8988T (cell line): ENCODE data around the gene GDF10.
A peak's percentile ranks its signal among the peaks of the same experiment; 100 is the strongest.

Experiments used
- DNase-seq: peaks from one replicate; pipeline ENCODE4 v3.0.0; 2011

Gene GDF10

DNA sequence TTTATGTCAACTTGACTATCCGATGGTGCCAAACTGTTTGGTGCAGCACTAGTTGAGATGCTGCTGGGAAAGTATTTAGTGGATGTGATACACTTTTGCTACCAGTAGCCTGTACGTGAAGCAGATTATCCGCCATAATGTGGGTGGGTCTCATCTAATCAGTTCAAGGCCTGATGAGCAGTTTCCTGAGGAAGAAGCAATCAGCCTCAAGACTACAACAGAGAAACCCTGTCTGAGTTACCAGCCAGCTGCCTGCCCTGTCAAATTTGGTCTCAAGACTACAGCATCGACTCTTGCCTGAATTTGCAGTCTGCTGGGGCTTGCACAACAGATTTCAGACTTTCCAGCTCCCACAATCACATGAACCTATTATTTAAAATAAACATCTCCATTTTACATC lies 37.3 kb downstream of the GDF10 start:
- DNase-seq: no peak

DNA sequence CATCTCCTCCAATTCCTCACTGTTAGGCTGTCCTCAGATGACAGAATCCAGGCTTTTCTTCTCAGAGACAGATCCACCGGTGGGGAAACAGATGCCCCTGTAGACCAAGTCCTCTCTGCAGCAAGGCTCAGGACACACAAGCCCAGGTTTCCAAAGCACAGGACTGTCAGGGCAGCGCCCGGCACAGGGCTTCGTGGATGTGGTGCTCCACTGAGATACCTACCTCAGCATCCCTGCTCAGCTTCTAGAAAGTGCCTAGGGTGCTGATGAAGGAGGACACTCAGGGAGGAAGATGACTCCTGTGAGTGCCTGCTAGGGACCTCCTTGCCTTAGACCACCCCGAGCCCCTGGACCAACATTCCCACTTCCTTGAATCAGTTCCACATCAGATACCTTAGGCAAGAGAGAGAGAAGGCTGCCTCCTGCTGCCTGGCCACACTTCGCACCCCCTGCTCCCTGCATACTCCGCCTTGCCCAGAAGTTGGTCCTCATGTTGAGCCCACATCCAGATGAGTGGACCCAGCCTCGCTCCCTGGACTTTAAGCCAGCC lies 39.3 kb downstream of the GDF10 start:
- no peak for DNase-seq

DNA sequence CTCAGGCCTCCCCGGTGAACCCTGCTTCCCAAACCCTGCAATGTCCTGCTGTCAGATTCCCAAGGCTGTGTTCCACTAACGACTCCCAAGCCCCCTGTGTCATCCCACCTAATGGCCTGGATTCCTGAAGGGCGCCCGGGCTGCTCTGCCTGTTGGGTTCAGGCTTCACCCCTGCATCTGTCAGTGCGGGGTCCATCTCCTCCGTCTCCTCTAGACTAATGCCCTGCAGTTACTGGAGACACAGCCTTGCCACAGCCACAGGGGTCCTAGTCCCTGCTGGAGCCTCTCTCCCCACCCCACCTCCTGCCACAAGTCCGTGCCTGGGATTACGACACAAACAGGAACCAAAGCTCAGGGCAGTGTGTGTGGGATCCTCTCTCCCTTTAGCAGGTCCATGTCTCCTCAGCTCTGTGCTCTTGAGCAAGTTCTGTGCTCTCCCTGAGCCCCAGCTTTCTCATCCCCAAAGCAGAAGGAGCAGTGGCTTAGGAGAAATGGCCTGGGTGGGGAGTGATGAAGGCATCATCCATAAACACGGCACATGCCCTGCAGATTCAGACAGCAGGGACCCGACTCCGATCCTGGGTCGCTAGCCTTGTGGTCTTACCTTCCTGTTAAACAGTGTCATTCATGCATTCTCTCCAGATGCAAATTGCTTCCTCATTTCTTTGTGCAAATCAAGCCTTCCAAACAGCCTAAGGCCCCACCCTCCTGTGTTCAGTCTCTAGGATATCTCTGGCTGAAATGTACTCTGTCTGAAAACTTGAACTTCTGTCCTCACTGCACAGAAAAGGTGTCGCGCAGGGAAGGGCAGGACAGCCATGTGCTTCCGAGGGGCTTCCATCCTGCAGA lies 40.0 kb downstream of the GDF10 start:
- no peak for DNase-seq

DNA sequence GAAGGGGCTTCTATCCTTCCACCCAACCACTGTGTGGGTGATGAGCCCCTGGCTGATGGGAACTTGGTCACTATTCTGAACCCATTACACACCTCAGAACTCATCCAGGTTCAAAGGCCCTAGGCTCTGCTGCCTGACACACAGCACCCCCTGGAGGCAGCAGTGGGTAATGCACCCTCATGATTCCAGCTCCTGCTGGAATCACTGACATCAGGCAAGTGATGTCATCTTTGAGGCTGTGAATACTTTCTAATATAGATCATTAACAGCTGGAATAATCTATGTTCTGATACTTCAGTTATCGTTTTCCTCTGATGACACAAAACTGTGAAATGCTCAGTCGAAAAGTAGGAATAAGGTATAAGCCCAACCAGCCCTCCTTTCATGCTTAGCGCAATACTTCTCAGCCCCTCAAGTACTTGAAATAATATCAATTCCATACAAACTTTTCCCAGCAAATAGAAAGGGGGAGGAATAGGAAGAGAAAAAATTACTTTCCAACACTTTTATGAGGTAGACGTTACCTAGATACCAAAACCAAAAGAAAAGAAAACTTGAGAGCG lies 40.7 kb downstream of the GDF10 start:
- peak; percentile 73 for DNase-seq

DNA sequence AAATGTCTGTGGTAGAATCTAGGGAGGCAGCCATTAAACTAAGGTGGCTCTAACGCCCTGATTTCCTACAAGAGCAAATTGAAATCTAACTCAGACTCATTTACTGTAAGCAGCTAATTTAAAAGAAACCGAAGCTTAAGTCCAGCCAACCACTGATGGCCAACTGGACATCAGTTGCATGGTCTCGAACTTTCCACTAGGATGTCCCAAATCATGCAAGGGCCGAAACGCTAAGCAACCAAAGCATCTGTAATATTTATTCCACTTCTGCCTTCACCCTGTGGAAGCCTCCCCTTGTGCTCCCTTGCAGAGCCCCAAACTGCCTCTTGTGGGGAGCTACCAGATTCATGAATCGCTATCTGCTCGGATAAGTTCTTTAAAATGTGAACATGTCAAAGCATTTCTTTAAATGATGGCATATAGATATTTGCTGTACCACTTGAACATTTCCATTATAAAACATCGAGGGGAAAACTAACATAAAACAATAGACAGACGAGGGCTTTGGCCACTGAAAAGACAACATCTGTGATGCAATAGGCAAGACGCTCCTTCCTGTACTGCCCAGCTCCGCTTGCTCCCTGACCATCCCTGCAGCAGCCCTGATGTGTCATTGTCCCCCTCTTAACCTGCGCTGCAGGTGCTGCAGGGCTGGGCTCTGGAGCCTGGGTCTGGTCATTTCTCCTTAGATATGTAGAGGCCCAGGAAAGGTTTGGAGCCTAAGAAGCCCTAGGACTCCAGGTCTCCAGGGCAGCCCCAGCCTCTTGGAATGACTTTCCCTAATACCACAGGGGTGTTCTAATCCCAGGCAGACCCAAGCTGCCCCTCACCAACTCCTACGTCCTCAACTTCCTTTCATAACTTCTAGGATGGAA lies 45.2 kb downstream of the GDF10 start:
- no peak for DNase-seq

DNA sequence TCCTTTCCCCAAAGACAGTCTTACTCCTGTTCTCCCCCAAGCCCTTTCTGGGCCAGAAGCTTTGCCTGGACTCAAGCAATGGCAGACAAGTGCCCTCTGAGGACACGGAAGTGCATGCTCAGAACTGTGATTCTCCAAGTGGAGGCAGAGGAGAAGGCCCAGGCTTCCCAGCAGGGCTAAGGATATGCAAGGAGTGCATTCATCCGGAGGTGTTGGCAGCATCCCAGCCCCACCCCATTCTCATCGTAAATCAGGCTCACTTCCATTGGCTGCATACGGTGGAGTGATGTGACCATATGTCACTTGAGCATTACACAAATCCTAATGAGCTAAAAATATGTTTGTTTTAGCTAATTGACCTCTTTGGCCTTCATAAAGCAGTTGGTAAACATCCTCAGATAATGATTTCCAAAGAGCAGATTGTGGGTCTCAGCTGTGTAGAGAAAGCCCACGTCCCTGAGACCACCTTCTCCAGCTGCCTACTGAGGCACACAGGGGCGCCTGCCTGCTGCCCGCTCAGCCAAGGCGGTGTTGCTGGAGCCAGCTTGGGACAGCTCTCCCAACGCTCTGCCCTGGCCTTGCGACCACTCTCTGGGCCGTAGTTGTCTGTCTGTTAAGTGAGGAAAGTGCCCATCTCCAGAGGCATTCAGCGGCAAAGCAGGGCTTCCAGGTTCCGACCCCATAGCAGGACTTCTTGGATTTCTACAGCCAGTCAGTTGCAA lies 46.7 kb downstream of the GDF10 start:
- DNase-seq: no peak

DNA sequence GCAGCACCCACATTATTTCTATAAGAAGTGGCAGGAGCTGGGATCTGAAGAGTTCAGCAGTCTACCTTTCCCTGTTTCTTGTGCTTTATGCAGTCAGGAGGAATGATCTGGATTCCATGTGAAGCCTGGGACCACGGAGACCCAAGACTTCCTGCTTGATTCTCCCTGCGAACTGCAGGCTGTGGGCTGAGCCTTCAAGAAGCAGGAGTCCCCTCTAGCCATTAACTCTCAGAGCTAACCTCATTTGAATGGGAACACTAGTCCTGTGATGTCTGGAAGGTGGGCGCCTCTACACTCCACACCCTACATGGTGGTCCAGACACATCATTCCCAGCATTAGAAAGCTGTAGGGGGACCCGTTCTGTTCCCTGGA lies 47.3 kb downstream of the GDF10 start:
- DNase-seq: no peak

DNA sequence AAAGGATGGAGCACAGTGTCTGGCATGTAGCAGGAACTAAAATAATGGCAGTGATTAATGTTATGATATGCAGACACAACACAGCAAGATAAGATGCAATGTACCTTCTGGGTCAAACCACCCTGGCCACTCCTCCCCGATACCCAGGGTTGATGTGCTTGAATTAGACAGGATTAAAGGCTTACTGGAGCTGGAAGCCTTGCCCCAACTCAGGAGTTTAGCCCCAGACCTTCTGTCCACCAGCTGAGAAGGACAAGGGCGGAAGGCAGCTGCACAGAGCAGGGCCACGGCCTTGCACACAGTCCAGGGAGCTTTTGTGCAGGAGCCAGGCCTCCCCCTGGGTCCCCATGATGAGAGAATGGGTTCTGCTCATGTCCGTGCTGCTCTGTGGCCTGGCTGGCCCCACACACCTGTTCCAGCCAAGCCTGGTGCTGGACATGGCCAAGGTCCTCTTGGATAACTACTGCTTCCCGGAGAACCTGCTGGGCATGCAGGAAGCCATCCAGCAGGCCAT lies 48.2 kb downstream of the GDF10 start, which contains the start of gene RBP3:
Gene RBP3 (plus strand): TSS at position 226 of the 514 bp plus-strand sequence. CDS start 122 bp downstream, at position 348.
- no peak for DNase-seq

DNA sequence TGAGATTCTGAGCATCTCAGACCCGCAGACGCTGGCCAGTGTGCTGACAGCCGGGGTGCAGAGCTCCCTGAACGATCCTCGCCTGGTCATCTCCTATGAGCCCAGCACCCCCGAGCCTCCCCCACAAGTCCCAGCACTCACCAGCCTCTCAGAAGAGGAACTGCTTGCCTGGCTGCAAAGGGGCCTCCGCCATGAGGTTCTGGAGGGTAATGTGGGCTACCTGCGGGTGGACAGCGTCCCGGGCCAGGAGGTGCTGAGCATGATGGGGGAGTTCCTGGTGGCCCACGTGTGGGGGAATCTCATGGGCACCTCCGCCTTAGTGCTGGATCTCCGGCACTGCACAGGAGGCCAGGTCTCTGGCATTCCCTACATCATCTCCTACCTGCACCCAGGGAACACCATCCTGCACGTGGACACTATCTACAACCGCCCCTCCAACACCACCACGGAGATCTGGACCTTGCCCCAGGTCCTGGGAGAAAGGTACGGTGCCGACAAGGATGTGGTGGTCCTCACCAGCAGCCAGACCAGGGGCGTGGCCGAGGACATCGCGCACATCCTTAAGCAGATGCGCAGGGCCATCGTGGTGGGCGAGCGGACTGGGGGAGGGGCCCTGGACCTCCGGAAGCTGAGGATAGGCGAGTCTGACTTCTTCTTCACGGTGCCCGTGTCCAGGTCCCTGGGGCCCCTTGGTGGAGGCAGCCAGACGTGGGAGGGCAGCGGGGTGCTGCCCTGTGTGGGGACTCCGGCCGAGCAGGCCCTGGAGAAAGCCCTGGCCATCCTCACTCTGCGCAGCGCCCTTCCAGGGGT lies 48.9 kb downstream of the GDF10 start:
- no peak for DNase-seq

DNA sequence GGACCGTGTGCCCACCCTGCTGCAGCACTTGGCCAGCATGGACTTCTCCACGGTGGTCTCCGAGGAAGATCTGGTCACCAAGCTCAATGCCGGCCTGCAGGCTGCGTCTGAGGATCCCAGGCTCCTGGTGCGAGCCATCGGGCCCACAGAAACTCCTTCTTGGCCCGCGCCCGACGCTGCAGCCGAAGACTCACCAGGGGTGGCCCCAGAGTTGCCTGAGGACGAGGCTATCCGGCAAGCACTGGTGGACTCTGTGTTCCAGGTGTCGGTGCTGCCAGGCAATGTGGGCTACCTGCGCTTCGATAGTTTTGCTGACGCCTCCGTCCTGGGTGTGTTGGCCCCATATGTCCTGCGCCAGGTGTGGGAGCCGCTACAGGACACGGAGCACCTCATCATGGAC lies 49.5 kb downstream of the GDF10 start:
- DNase-seq: no peak

DNA sequence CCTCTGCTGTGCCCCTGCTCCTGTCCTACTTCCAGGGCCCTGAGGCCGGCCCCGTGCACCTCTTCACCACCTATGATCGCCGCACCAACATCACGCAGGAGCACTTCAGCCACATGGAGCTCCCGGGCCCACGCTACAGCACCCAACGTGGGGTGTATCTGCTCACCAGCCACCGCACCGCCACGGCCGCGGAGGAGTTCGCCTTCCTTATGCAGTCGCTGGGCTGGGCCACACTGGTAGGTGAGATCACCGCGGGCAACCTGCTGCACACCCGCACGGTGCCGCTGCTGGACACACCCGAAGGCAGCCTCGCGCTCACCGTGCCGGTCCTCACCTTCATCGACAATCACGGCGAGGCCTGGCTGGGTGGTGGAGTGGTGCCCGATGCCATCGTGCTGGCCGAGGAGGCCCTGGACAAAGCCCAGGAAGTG lies 50.0 kb downstream of the GDF10 start:
- no peak for DNase-seq

DNA sequence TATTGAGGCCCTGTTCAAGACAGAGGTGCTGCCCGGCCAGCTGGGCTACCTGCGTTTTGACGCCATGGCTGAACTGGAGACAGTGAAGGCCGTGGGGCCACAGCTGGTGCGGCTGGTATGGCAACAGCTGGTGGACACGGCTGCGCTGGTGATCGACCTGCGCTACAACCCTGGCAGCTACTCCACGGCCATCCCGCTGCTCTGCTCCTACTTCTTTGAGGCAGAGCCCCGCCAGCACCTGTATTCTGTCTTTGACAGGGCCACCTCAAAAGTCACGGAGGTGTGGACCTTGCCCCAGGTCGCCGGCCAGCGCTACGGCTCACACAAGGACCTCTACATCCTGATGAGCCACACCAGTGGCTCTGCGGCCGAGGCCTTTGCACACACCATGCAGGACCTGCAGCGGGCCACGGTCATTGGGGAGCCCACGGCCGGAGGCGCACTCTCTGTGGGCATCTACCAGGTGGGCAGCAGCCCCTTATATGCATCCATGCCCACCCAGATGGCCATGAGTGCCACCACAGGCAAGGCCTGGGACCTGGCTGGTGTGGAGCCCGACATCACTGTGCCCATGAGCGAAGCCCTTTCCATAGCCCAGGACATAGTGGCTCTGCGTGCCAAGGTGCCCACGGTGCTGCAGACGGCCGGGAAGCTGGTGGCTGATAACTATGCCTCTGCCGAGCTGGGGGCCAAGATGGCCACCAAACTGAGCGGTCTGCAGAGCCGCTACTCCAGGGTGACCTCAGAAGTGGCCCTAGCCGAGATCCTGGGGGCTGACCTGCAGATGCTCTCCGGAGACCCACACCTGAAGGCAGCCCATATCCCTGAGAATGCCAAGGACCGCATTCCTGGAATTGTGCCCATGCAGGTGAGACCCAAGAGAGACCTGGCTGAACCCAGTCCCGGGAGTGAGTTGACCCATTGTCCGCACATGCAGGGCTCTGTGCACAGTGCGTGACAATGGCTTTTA lies 51.0 kb downstream of the GDF10 start:
- no peak for DNase-seq

DNA sequence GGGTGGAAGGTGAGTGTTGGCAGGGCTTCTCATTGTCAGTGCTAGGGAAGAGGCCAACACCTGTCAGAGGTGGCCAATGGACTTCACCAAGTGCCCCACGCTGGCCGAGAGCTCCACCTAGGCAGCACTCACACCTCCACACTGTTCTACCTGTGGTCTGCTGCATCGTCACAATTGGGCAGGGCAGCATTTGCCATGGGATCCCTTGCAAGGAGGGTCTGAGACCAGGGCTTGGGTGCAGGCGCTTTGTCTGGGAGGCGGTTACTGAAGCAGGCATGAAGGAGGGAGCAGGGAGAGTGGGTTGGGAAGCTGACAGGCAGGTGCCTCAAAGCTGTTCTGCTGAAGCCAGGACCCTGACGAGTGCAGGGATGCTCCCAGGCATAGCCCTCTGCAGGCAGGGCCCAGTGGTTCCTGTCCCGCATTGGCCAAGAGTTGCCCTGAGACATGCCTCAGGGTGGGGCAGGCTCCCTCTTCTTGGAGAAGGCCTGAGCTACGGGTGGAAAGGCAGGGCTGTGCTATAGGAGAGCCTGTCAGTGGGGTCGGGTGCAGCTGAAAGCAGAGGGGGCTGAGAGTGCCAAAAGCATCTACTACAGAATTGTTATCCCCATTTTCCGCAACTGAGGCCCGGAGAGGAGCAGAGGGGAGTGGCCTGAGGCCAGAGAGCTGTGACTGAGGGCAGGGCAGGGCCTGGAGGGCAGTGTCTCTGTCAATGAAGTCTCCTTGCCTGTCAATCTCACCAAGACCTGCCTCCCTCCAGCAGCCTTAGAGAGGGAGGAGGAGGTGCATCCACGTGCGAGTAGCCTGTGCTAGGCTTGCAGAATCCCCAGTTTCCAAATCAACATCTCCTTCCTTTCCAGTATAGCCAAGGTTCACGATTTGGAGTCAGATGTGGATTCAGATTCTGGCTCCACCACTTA lies 52.2 kb downstream of the GDF10 start:
- no peak for DNase-seq

DNA sequence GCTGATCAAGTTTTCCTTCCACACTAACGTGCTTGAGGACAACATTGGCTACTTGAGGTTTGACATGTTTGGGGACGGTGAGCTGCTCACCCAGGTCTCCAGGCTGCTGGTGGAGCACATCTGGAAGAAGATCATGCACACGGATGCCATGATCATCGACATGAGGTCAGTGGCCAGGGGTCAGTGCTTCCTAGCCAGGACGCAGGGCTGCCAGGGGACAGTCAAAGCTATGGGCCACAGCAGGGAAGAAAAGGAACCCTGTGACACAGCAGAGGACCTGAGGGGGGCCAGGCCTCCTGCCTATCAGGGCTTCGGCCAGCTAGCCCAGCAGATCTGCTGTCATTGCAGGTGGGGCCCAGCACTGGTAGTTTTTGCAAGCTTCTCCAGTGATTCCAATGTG lies 53.4 kb downstream of the GDF10 start:
- DNase-seq: no peak

DNA sequence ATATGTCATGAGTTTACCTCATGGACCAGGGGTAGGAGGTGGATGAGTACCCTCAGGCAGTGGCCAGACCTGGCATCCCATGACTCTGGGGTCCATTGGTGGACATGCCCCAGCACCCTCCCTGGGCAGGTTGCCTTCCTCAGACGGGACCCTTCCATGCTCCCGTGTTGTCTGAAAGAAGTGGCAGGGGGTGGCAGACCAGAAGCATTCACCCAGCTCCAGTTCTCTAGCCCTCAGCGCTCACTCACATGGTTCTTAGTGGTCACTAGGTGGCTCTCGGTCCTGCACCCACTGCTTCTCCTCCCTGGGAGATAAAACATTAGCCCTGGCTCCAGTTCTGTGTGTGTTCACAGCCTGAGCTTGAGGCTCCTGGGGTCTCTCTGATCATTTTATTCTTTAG lies 54.2 kb downstream of the GDF10 start:
- DNase-seq: peak; percentile 68

DNA sequence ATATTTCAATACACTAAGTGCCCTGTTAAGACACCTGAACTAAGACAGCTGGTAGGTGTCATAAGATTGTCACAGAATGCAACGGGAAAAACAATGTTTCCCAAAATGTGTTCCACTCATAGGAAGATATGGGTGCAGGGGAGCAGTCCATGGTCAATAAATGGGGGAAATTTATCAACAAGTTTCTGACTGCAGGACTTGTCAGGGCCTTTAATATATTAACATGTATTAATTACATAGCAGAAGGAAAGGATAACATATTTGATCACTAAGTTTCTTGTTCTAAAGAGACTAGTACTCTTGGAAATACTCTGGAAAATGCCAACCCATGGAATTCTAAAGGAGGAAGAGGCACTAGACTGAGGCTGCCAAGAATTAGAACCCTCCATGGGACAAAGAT lies 54.9 kb downstream of the GDF10 start:
- no peak for DNase-seq

DNA sequence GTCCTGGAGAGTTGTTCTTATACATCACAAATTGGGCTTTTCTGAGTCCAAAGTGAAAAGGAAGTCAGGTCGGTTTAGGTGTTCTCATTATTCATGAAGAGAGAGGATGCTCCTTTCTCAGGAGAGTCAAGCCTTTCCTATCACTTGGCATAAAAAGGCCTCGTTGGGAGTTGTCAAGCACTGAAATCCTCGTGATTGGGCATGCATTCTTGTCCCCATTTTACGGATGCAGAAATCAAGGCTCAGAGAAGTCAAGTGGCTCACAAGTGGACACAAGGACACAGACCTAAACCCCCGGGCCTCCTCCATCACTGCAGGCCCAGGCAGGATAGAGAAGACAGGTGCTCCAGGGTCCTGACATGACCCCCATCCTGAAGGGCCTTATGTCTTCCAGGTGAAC lies 56.7 kb downstream of the GDF10 start:
- DNase-seq: no peak

DNA sequence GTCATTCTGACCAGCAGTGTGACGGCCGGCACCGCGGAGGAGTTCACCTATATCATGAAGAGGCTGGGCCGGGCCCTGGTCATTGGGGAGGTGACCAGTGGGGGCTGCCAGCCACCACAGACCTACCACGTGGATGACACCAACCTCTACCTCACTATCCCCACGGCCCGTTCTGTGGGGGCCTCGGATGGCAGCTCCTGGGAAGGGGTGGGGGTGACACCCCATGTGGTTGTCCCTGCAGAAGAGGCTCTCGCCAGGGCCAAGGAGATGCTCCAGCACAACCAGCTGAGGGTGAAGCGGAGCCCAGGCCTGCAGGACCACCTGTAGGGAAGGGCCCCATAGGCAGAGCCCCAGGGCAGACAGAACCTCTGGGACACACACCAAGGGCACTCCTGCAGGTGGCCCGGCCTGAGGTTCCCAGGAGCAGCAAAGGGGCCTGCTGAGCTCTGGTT lies 57.2 kb downstream of the GDF10 start:
- no peak for DNase-seq

DNA sequence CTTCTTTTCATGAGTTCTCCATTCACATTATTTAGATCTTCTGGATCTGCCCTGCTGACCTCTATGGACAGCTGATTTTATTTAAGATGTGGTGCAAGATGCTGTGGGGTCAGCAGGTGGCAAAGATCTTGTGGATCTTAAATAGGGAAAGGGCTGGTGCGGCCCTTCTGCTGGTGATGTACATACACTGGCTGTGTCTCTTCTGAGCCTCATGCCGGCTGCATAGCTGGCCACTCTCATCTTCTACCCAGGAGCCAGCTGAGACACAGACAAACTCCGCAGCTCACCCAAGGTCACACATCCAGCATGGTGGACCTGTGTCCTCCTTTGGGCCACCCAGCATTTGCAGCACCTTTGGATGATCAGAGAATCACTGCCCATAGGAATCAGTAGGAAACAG lies 57.9 kb downstream of the GDF10 start:
- no peak for DNase-seq
